B cell (primary cell): ENCODE measurements around the gene AHRR.

Source experiments
- CTCF ChIP-seq: fragments of 200-600 bp; IDR thresholded peaks from one replicate; pipeline ENCODE4 v1.8.0; 2022; ENCODE audit warnings: antibody characterized with exemption, mild to moderate bottlenecking
- EZH2 ChIP-seq: IDR thresholded peaks from 2 replicates; pipeline ENCODE4 v1.6.1; 2012; ENCODE audit warnings: borderline replicate concordance, low read depth, mild to moderate bottlenecking, moderate library complexity, low read length; ENCODE audit not compliant: insufficient read depth, poor library complexity, severe bottlenecking

- no peak for TF ChIP-seq CTCF
- no peak for TF ChIP-seq EZH2
Measured at GRCh38 chr5:434443-435146, 113.1 kb downstream of the AHRR start.
